SK-N-SH (cell line): Measurements from ENCODE around the gene IL2RA. TPM values are rescaled to one million over a fixed set of nuclear protein-coding genes. Genes with fewer than 3 reads are reported as not detected.

ENCODE experiments used
- CTCF ChIA-PET: fragments of 300-600, 350-600 bp; formaldehyde crosslinking; extraction: SDS; loops from one replicate; lab custom pipeline; 2021; lab: Yijun Ruan, JAX
- POLR2A ChIA-PET: fragments of 350-600 bp; sonication (Branson Sonifier 250); formaldehyde crosslinking; extraction: SDS; loops from one replicate; lab custom pipeline; 2020; ENCODE audit warnings: antibody characterized with exemption, inconsistent platforms; lab: Yijun Ruan, JAX
- DNase-seq: peaks from one replicate; pipeline ENCODE4 v3.0.0; 2012
- H2AFZ ChIP-seq: fragments of 200-600 bp; sonication (generic); 2 replicates; pipeline ENCODE4 v1.8.1; 2016; ENCODE audit warnings: antibody characterized with exemption, mild to moderate bottlenecking, low read depth
- H3F3A ChIP-seq: fragments of 200-600 bp; sonication (generic); replicated peaks from 2 replicates; pipeline ENCODE3; 2016; ENCODE audit warnings: antibody characterized with exemption, mild to moderate bottlenecking; ENCODE audit not compliant: insufficient read depth
- H3K27ac ChIP-seq, 2 experiments: fragments of 200-500 bp in 1 of 2; fragments of 200-600 bp in 1 of 2; sonication (Bioruptor generic) in 1 of 2; sonication (generic), shearing (Covaris generic) in 1 of 2; 2 replicates each; pipeline versions ENCODE4 v1.5.1 to v1.6.1; 2014 to 2016; ENCODE audit warnings: low read depth in 2 of 2, inconsistent platforms in 1 of 2, low read length in 1 of 2, mild to moderate bottlenecking in 1 of 2, mixed read lengths in 1 of 2
- H3K27me3 ChIP-seq: fragments of 200-600 bp; sonication (generic), shearing (Covaris generic); 2 replicates; pipeline ENCODE4 v1.6.1; 2016; ENCODE audit warnings: mixed run types; ENCODE audit not compliant: insufficient read depth
- H3K36me3 ChIP-seq, 2 experiments: fragments of 200-500 bp in 1 of 2; fragments of 200-600 bp in 1 of 2; sonication (Bioruptor generic) in 1 of 2; sonication (generic) in 1 of 2; replicated peaks in 1 of 2; 2 replicates each; pipeline versions ENCODE3 to v1.5.1; 2014 to 2016; ENCODE audit warnings: low read length in 1 of 2, mild to moderate bottlenecking in 1 of 2; ENCODE audit not compliant: insufficient read depth in 2 of 2, control insufficient read depth in 1 of 2
- H3K4me1 ChIP-seq, 2 experiments: fragments of 200-500 bp in 1 of 2; fragments of 200-600 bp in 1 of 2; sonication (Bioruptor generic) in 1 of 2; sonication (generic), shearing (Covaris generic) in 1 of 2; 2 replicates each; pipeline versions ENCODE4 v1.5.1 to v1.6.1; 2014 to 2016; ENCODE audit warnings: low read depth in 1 of 2, low read length in 1 of 2, mixed run types in 1 of 2; ENCODE audit not compliant: insufficient read depth in 2 of 2, control insufficient read depth in 1 of 2
- H3K4me2 ChIP-seq: fragments of 200-600 bp; sonication (generic), shearing (Covaris generic); 2 replicates; pipeline ENCODE4 v1.6.1; 2017; ENCODE audit warnings: mixed run types
- H3K4me3 ChIP-seq, 2 experiments: fragments of 200-500 bp in 1 of 2; fragments of 200-600 bp in 1 of 2; sonication (Bioruptor generic) in 1 of 2; sonication (generic), shearing (Covaris generic) in 1 of 2; 2 replicates each; pipeline versions ENCODE4 v1.5.1 to v1.8.1; 2014 to 2016; ENCODE audit warnings: low read depth in 2 of 2, inconsistent platforms in 1 of 2, low read length in 1 of 2, mild to moderate bottlenecking in 1 of 2, mixed read lengths in 1 of 2, moderate library complexity in 1 of 2
- H3K79me2 ChIP-seq: fragments of 200-600 bp; sonication (generic); 2 replicates; pipeline ENCODE4 v1.8.1; 2017; ENCODE audit warnings: mild to moderate bottlenecking; ENCODE audit not compliant: insufficient read depth
- H3K9ac ChIP-seq: fragments of 200-600 bp; sonication (generic); 2 replicates; pipeline ENCODE4 v1.6.1; 2017; ENCODE audit warnings: mixed run types
- H3K9me2 ChIP-seq: fragments of 200-600 bp; sonication (generic); 2 replicates; pipeline ENCODE4 v1.6.1; 2017; ENCODE audit warnings: mixed run types
- H3K9me3 ChIP-seq: fragments of 200-600 bp; sonication (generic); 2 replicates; pipeline ENCODE4 v1.6.1; 2017; ENCODE audit warnings: mixed run types, mild to moderate bottlenecking, moderate library complexity
- H4K20me1 ChIP-seq: fragments of 200-600 bp; sonication (generic); 2 replicates; pipeline ENCODE4 v1.6.1; 2017; ENCODE audit warnings: mild to moderate bottlenecking, mixed run types; ENCODE audit not compliant: insufficient read depth
- ELF1 ChIP-seq: IDR thresholded peaks from 2 replicates; pipeline ENCODE4 v1.4.0; 2012
- EP300 ChIP-seq, 2 experiments: IDR thresholded peaks; 2 replicates each; pipeline versions ENCODE4 v1.4.0 to v1.6.1; 2012; ENCODE audit warnings: borderline replicate concordance in 1 of 2, low read depth in 1 of 2, low read length in 1 of 2
- EZH2phosphoT487 ChIP-seq: fragments of 200-600 bp; sonication (generic); IDR thresholded peaks from 2 replicates; pipeline ENCODE4 v1.6.1; 2017; ENCODE audit warnings: low read depth, mixed run types, mild to moderate bottlenecking, antibody characterized with exemption, moderate library complexity, borderline replicate concordance
- FOSL2 ChIP-seq: IDR thresholded peaks from 2 replicates; pipeline ENCODE4 v1.4.0; 2012; ENCODE audit warnings: low read depth, mild to moderate bottlenecking, moderate library complexity, borderline replicate concordance
- FOXJ3 ChIP-seq: sonication (generic); formaldehyde crosslinking; IDR thresholded peaks from 2 replicates; pipeline ENCODE4 v1.5.1; 2020; ENCODE audit warnings: mild to moderate bottlenecking, missing genetic modification reagents
- GABPA ChIP-seq: IDR thresholded peaks from 2 replicates; pipeline ENCODE4 v1.4.0; 2012; ENCODE audit warnings: low read depth, mild to moderate bottlenecking
- NRF1 ChIP-seq: IDR thresholded peaks from 2 replicates; pipeline ENCODE4 v1.6.1; 2012; ENCODE audit warnings: low read depth, mild to moderate bottlenecking, low read length
- POLR2AphosphoS5 ChIP-seq: IDR thresholded peaks from 2 replicates; pipeline ENCODE4 v1.6.1; 2012; ENCODE audit warnings: low read depth, low read length
- RAD21 ChIP-seq: IDR thresholded peaks from 2 replicates; pipeline ENCODE4 v1.6.1; 2012; ENCODE audit warnings: mild to moderate bottlenecking, low read length
- RCOR1 ChIP-seq: fragments of 150-350 bp; IDR thresholded peaks from 2 replicates; pipeline ENCODE4 v1.6.1; 2017; ENCODE audit warnings: antibody characterized with exemption, low read length
- RXRA ChIP-seq: IDR thresholded peaks from 2 replicates; pipeline ENCODE4 v1.4.0; 2012; ENCODE audit warnings: low read depth, mild to moderate bottlenecking, borderline replicate concordance
- TAF1 ChIP-seq: IDR thresholded peaks from 2 replicates; pipeline ENCODE4 v1.6.1; 2012; ENCODE audit warnings: low read depth, mild to moderate bottlenecking, low read length, moderate library complexity, borderline replicate concordance
- TEAD4 ChIP-seq: IDR thresholded peaks from 2 replicates; pipeline ENCODE4 v1.4.0; 2012; ENCODE audit warnings: mild to moderate bottlenecking, borderline replicate concordance; ENCODE audit not compliant: insufficient read depth
- WGBS: methylation state at CpG from one replicate; pipeline ENCODE4 v1.1.6; 2017; ENCODE audit warnings: low lambda C conversion rate; 5-methylcytosine and 5-hydroxymethylcytosine counted together
- polyA plus RNA-seq, 3 experiments: library from polyadenylated mRNA; depleted of rRNA; stranded (reverse); fragments of >200 nt; gene quantifications; 2 replicates each; pipeline ENCODE4 v1.2.3, GENCODE V29; 2012
- TF ChIP-seq, protein P1 (sequence below): fragments of 150-350 bp; IDR thresholded peaks from 2 replicates; pipeline ENCODE4 v1.6.1; 2016; ENCODE audit warnings: mild to moderate bottlenecking, low read depth, low read length

IL2RA gene
- polyA plus RNA-seq, 1 of the 3 experiments (the other 2 are of a cell fraction), result not detected

DNA sequence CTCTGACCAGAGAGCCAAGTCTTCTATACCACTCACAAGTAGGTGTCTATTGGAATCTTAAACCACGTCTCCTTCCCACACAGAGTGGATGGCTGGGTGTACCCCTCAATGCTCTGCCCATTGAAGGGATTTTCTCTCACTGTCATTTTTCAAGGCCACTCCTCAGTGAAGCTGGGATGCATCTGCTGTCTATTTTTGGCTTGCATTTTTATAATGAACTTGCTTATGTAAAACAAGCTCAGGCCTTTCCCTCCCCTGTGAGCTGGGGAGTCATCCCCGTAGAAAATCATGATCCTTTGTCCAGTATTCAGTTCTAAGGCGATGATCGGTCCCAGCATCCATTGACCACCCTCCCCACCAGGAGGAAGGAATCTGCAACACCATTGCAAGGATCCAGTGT lies 16.9 kb upstream of the IL2RA start:
- TF ChIP-seq ELF1, result no peak
- TF ChIP-seq FOSL2, result no peak
- TF ChIP-seq, protein P1, sequence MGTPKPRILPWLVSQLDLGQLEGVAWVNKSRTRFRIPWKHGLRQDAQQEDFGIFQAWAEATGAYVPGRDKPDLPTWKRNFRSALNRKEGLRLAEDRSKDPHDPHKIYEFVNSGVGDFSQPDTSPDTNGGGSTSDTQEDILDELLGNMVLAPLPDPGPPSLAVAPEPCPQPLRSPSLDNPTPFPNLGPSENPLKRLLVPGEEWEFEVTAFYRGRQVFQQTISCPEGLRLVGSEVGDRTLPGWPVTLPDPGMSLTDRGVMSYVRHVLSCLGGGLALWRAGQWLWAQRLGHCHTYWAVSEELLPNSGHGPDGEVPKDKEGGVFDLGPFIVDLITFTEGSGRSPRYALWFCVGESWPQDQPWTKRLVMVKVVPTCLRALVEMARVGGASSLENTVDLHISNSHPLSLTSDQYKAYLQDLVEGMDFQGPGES, result no peak
- no peak for TF ChIP-seq FOXJ3 (CRISPR knock-in tag)
- TF ChIP-seq GABPA, result no peak
- no peak for TF ChIP-seq POLR2AphosphoS5
- TF ChIP-seq RCOR1, result no peak
- no peak for TF ChIP-seq NRF1
- TF ChIP-seq TEAD4, result no peak
- no peak for TF ChIP-seq RAD21
- TF ChIP-seq EZH2phosphoT487, result no peak
- TF ChIP-seq EP300 (IDR thresholded peaks at IDR 0.05; ENCODE audit: borderline replicate concordance in 1 of 2, low read depth in 1 of 2, low read length in 1 of 2), result no peak
- Histone ChIP-seq H3F3A (no peaks in the 10 kb centered on the region), H3K27me3 (peaks cover 42% of the 10 kb centered on the region), H2AFZ (no peak overlapping the region), H3K4me1 (no peaks in the 10 kb centered on the region; a peak in 1 of 4 replicates), H3K9me2 (no peaks in the 10 kb centered on the region), H4K20me1 (no peaks in the 10 kb centered on the region), H3K4me2 (no peak overlapping the region), H3K79me2 (no peaks in the 10 kb centered on the region), H3K36me3 (no peaks in the 10 kb centered on the region), H3K4me3 (no peak overlapping the region), H3K9me3 (no peaks in the 10 kb centered on the region), H3K9ac (no peak overlapping the region), H3K27ac (no peak overlapping the region)
- WGBS, result 46% methylated on average over 4 of the region's 4 CpGs
- ChIA-PET CTCF (no interaction called here), POLR2A (no interaction called here)
- no peak for DNase-seq

DNA sequence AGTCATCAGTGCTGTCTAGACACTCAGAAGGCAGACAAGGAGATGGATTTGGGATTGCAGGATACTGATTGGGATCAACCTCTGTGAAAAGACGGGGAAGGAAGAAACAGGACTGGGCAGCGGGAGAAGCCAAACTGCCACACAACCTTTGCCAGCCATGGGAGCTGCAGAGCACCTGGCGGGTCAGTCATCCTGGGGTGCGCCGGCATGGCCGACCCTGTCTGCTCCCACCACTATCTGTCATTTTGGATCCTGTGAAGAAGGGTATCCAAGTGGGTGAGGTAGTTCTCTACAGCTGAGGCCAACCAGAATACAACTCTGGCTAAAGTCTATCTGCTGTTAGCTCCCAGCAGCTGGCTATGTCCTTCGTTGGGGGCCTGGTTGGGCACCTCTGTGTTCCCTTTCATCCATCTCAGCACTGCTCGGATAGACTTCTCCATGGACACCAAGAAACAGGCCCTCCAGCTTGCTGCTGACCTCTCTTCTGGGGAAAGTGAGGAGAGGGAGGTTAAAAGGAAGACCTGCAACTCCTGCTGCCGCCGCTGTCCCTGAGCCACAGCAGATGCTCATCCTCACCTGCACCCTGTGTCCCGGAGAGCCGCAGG lies 15.0 kb upstream of the IL2RA start:
- POLR2A ChIA-PET, result no interaction called here
- no peak overlapping the region for H2AFZ ChIP-seq
- no peaks in the 10 kb centered on the region for H3K9me3 ChIP-seq
- H3K4me2 ChIP-seq, result no peak overlapping the region
- DNase-seq, result no peak
- TF ChIP-seq RXRA (no peak), POLR2AphosphoS5 (no peak), TAF1 (no peak), FOXJ3 (CRISPR knock-in tag) (no peak)
- no peak overlapping the region for H3K9ac ChIP-seq
- H3K27ac ChIP-seq, result no peak overlapping the region
- WGBS, result 64% methylated on average over 12 of the region's 12 CpGs
- H3K36me3 ChIP-seq, result no peaks in the 10 kb centered on the region
- no peaks in the 10 kb centered on the region; a peak in 1 of 4 replicates for H3K4me1 ChIP-seq
- H3K4me3 ChIP-seq, result no peak overlapping the region
- H3K79me2 ChIP-seq, result no peaks in the 10 kb centered on the region
- H4K20me1 ChIP-seq, result no peaks in the 10 kb centered on the region
- CTCF ChIA-PET, result interaction anchor here (2.0 kb wide), 1 partner anchor 9 kb away, joined by 10 read pairs; no protein-coding TSS in a partner anchor
- H3K9me2 ChIP-seq, result no peaks in the 10 kb centered on the region
- no peaks in the 10 kb centered on the region for H3F3A ChIP-seq
- H3K27me3 ChIP-seq, result peaks cover 45% of the 10 kb centered on the region
